GM12801 (cell line): ENCODE measurements around the gene CAMTA1.

Experiments used
- CTCF ChIP-seq: IDR thresholded peaks from one replicate; pipeline ENCODE4 v1.5.1; 2011; ENCODE audit warnings: control low read depth; ENCODE audit not compliant: insufficient read length; ENCODE audit errors: extremely low read depth

The CAMTA1 gene

GRCh38 chr1:7507285-7508019, 722.2 kb downstream of the CAMTA1 start:
- TF ChIP-seq CTCF = no peak

- no peak for TF ChIP-seq CTCF
Observed at GRCh38 chr1:7508052-7508933, 723.0 kb downstream of the CAMTA1 start.

GRCh38 chr1:7508934-7509519, 723.8 kb downstream of the CAMTA1 start:
- no peak for TF ChIP-seq CTCF

GRCh38 chr1:7509598-7509997, 724.3 kb downstream of the CAMTA1 start:
- TF ChIP-seq CTCF = no peak

GRCh38 chr1:7510389-7510931, 725.2 kb downstream of the CAMTA1 start:
- TF ChIP-seq CTCF = no peak

GRCh38 chr1:7511381-7511780, 726.1 kb downstream of the CAMTA1 start:
- TF ChIP-seq CTCF = no peak

GRCh38 chr1:7513081-7513480, 727.8 kb downstream of the CAMTA1 start:
- TF ChIP-seq CTCF = no peak
